Fibroblast of villous mesenchyme (primary cell): ENCODE measurements around the gene TUBB. TPM values are rescaled to one million over a fixed set of nuclear protein-coding genes. Genes with fewer than 3 reads are reported as not detected.
A peak's percentile ranks its signal among the peaks of the same experiment; 100 is the strongest.

Source experiments
- DNase-seq: peaks from one replicate; pipeline ENCODE4 v3.0.0-alpha.2; 2010; ENCODE audit warnings: low read depth
- H3K4me3 ChIP-seq: 2 replicates; pipeline ENCODE4 v1.5.1; 2011; ENCODE audit warnings: low read depth, mild to moderate bottlenecking, low read length
- CTCF ChIP-seq: IDR thresholded peaks from 2 replicates; pipeline ENCODE4 v1.5.1; 2012; ENCODE audit warnings: low read depth, mild to moderate bottlenecking, low read length; ENCODE audit not compliant: insufficient read depth
- small RNA-seq: library from RNA; depleted of rRNA; stranded (forward); fragments of <200 nt; gene quantifications from one replicate; pipeline ENCODE3, GENCODE V24; 2012
- total RNA-seq: library from RNA; depleted of rRNA; stranded (reverse); fragments of >200 nt; gene quantifications from 2 replicates; pipeline ENCODE4 v1.2.3, GENCODE V29; 2012

The TUBB gene
- total RNA-seq, 1 donor: 713 TPM

DNA sequence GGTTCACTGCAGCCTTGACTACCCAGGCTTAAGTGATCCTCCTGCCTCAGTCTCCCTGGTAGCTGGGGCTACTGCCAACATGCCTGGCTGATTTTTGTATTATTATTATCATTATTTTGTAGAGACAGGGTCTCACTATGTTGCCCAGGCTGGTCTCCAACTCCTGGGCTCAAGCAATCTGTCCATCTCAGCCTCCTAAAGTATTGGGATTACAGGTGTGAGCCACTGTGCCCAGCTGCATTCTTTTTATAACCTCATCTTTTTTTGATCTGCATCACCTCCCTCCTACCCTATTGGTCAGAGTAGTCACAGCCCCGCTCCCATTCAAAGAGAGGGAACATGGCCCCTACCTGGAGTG is 47.8 kb downstream of the TUBB start:
- TF ChIP-seq CTCF: no peak
- H3K4me3 ChIP-seq: no peak overlapping the region
- DNase-seq: no peak

DNA sequence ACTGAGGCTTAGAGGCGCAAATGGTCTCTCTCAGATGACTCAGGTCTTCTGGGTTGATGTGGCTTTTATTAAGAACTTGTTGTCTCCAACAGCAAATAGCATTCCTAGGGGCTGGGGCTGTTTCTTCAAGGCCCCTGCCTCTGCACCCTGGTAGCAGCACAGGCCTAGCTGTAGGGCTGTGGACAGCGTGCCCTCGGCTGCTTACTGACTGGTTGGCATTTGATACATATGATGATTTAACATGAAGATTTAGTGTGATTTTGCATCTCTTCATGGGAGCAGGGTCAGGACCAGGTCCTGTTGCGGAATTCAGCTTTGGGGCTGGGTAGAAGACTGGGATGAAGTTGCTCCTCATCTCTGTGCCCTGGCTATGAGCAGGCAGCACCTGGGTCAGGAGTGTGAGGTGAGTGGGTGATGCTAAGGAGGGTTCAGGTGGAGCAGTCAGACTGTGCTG is 48.5 kb downstream of the TUBB start:
- no peak overlapping the region for H3K4me3 ChIP-seq
- TF ChIP-seq CTCF: no peak
- DNase-seq: no peak

DNA sequence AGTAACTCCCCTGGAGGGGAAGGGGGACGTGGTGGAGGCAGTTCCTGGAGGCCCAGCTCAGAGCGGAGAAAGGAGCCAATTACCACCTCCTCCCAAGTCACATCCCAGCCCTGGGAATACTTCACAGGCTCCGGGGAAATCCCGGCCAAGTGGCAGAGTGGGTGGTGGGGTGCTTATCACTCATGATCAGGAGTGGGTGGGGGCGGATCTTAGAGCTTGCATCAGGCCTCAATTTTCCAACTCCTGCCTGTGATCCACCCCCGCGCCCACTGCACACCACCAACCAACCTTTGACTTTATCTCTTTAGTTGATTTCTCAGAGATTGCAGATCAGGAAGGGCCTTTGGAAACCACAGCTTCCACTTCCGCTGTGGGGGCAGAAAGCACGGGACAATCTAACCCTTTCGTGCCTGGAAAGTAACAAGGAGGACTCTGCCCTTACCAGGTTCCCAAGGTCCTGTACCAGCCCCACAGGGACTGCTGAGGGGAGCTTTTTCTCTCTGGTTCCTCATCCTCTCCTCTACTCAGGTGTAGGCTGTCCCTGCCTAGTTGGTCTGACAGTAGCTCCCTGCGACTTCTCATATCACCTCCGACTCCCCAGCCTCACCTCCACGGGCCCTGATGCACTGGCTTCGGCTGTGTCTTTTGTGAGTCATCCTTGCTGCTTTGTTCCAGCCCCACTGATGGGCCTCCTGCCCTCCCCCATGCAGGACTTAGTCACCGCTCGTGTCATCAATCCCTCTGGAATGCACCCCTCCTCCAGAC is 49.1 kb downstream of the TUBB start:
- H3K4me3 ChIP-seq: no peak overlapping the region
- no peak for TF ChIP-seq CTCF
- peak; percentile 95 for DNase-seq

GRCh38 chr6:30769853-30770524 is 49.8 kb downstream of the TUBB start:
- no peak for TF ChIP-seq CTCF
- H3K4me3 ChIP-seq: no peak overlapping the region
- DNase-seq: peak; percentile 65

DNA sequence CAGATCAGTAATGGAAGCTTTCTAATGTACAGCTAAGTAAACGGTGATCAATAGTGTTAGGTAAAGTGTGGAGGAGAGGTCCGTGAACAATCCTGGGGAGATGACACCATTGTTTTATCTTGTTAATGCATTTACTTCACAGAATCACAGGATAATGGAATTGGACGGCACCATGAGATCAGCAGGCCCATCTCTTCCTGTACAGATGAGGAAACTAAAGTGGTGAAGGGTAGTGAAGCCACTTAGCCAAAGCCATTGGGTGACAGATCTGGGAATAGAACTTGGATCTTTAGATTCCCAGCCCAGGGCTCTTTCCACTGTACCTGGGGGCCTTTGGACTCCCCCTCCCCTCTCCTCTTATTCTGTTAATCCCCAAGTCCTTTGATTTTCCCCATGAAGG is 50.4 kb downstream of the TUBB start:
- no peak overlapping the region for H3K4me3 ChIP-seq
- DNase-seq: no peak
- no peak for TF ChIP-seq CTCF

DNA sequence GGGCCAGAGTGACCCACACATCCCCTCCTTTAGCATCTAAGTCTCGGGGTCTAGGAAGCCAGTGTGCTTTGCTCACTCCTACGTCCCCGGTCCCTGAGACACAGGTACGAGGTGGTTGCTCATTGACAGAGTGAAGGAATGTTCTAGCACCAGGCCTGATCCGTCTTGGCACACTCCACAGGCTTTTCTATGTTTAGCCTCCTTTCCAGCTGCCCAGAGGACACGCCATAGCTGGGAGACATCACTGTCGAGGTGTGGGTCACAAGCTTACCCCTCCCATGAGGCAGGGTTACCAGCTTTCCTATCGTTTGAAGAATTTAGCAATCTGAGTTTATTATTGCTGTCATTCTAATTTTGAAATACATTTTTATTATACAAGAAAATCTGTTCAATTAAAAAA is 54.5 kb downstream of the TUBB start:
- DNase-seq: no peak

More for the DNA sequence above, 54.5 kb downstream of the TUBB start:
- no peak for TF ChIP-seq CTCF
- H3K4me3 ChIP-seq: no peak overlapping the region

Small RNA genes within 50 kb of the gene (small RNA-seq; reads per million reads assigned to genes)
- gene RF00019: not detected
- not detected for gene RN7SL353P

Other genes with a start within 250 kb of the TUBB start
- gene HLA-E, start 230.8 kb upstream of the TUBB start, total RNA-seq: 165 and 183 TPM in 2 replicates
- 50.3 and 52.7 TPM in 2 replicates for gene GNL1, start 163.9 kb upstream of the TUBB start, total RNA-seq
- gene PRR3, start 163.1 kb upstream of the TUBB start, total RNA-seq: 5.8 and 6.0 TPM in 2 replicates
- 30.9 and 37.6 TPM in 2 replicates for gene ABCF1, start 148.9 kb upstream of the TUBB start, total RNA-seq
- 37.7 and 70.4 TPM in 2 replicates for gene PPP1R10, start 103.1 kb upstream of the TUBB start, total RNA-seq
- gene MRPS18B, start 102.5 kb upstream of the TUBB start, total RNA-seq: 79.5 and 81.2 TPM in 2 replicates
- 4.2 and 5.2 TPM in 2 replicates for gene ATAT1, start 93.5 kb upstream of the TUBB start, total RNA-seq
- gene C6orf136, start 73.2 kb upstream of the TUBB start, total RNA-seq: 4.8 and 9.9 TPM in 2 replicates
- 32.0 and 32.2 TPM in 2 replicates for gene DHX16, start 47.3 kb upstream of the TUBB start, total RNA-seq
- gene PPP1R18, start 33.7 kb upstream of the TUBB start, total RNA-seq: 56.6 and 59.3 TPM in 2 replicates
- gene NRM, start 29.4 kb upstream of the TUBB start, total RNA-seq: 3.5 and 5.5 TPM in 2 replicates
- 3.2 and 4.7 TPM in 2 replicates for gene MDC1, start 3.1 kb upstream of the TUBB start, total RNA-seq
- gene FLOT1, start 22.3 kb downstream of the TUBB start, total RNA-seq: 107 and 119 TPM in 2 replicates
- 132 and 187 TPM in 2 replicates for gene IER3, start 24.2 kb downstream of the TUBB start, total RNA-seq
- 19.3 and 32.4 TPM in 2 replicates for gene DDR1, start 164.2 kb downstream of the TUBB start, total RNA-seq
- 9.3 and 14.7 TPM in 2 replicates for gene GTF2H4, start 187.9 kb downstream of the TUBB start, total RNA-seq
- gene VARS2, start 193.9 kb downstream of the TUBB start, total RNA-seq: 15.1 and 17.3 TPM in 2 replicates
- not detected in 2 replicates for gene SFTA2, start 211.8 kb downstream of the TUBB start, total RNA-seq
- gene MUCL3, start 220.6 kb downstream of the TUBB start, total RNA-seq: not detected in 2 replicates